PFSK-1 (cell line): ENCODE results near the gene CCDC14.

Experiments used
- FOXP2 ChIP-seq: optimal IDR thresholded peaks from 2 replicates; pipeline ENCODE3; 2011; ENCODE audit warnings: borderline replicate concordance, control low read depth, inconsistent platforms; ENCODE audit not compliant: insufficient read depth; ENCODE audit errors: extremely low read length, extremely low read depth
- REST ChIP-seq, 2 experiments: IDR thresholded peaks; 2 replicates each; pipeline versions ENCODE4 v1.6.1 to v1.8.0; 2011 to 2012; ENCODE audit warnings: low read depth in 2 of 2, low read length in 2 of 2, control low read depth in 1 of 2, inconsistent platforms in 1 of 2, mild to moderate bottlenecking in 1 of 2, moderate library complexity in 1 of 2; ENCODE audit not compliant: insufficient read depth in 1 of 2

- TF ChIP-seq REST (IDR thresholded peaks at IDR 0.05; ENCODE audit: insufficient read depth in 1 of 2, low read depth in 2 of 2, low read length in 2 of 2) = no peak
- no peak for TF ChIP-seq FOXP2
Measured at GRCh38 chr3:123939706-123940105, 21.3 kb downstream of the CCDC14 start.
